ENCODE results near the gene PRLHR. TPM values are rescaled to one million over a fixed set of nuclear protein-coding genes. Genes with fewer than 3 reads are reported as not detected.

Gene PRLHR
- total and polyA plus RNA-seq, 7 donors = 0.01 to 0.06 TPM; not detected in 5

DNA sequence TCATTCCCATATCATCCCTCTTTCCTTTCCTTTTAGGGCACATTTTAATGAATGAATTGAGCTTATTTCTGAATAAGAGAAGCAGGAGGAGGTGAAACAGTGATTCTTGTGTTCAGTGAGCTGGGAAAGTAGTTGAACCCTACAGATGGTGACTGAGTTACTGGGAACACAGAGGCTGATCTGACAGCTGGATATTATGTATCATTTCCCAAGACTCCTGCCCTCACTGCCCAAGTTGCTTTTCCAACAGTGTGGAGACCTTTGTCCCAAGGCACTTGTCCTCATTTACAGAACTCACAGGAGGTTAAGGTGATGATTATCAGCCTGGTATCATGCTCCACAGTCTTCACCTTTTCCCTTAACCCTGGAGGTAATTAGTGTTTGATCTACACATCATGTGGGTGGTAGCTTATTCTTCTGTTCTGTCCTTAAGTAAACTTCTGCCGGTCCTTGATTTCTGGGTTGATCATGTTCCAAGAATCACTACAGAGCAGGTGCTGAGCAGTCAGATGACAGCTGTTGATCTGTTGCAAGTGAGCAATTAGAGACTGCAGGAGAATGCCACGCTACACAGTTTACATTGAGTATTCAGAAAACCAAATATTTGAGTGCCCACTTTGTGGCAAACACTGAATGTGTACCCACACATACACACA is 2.6 kb downstream of the PRLHR start:
- Histone ChIP-seq H3K36me3 (ENCODE audit: insufficient read depth in 1 of 2, low read depth in 1 of 2) (no peaks in the 10 kb centered on the region), H3K9me3 (no peaks in the 10 kb centered on the region), H3K27ac (no peak overlapping the region), H3K27me3 (ENCODE audit: insufficient read depth in 3 of 3, low read length in 2 of 3) (peaks cover 4 to 68% (median 18%) of the 10 kb centered on the region in 3 donors), H3K4me1 (no peaks in the 10 kb centered on the region), H3K4me3 (no peak overlapping the region)
- TF ChIP-seq, protein P1, sequence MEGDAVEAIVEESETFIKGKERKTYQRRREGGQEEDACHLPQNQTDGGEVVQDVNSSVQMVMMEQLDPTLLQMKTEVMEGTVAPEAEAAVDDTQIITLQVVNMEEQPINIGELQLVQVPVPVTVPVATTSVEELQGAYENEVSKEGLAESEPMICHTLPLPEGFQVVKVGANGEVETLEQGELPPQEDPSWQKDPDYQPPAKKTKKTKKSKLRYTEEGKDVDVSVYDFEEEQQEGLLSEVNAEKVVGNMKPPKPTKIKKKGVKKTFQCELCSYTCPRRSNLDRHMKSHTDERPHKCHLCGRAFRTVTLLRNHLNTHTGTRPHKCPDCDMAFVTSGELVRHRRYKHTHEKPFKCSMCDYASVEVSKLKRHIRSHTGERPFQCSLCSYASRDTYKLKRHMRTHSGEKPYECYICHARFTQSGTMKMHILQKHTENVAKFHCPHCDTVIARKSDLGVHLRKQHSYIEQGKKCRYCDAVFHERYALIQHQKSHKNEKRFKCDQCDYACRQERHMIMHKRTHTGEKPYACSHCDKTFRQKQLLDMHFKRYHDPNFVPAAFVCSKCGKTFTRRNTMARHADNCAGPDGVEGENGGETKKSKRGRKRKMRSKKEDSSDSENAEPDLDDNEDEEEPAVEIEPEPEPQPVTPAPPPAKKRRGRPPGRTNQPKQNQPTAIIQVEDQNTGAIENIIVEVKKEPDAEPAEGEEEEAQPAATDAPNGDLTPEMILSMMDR (IDR thresholded peaks at IDR 0.05) = no peak
- WGBS, 3 donors = 32 to 34% (median 33%) methylated on average over 2 of the region's 2 CpGs
- DNase-seq (no peak), ATAC-seq (no peak)
- intact Hi-C loops (cut with DNase I) = no loop called here

DNA sequence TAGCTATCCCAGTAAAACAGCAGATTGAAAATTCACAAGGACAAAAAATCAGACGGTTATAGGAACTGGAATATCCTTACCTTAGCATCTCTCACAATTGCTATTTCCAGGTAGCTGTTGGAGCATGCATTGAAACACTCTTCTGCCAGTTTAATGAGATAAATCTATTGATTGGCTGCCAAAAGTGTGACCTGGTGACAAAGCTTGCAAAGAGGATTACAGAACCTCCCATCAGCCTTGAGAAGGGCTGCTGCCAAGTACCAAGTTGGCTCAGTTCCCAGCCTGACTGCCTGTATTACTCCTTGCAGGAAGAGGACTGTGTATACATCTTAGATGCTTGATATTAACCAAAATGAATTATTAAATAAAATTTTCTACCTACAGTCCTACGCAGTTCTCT is 5.1 kb downstream of the PRLHR start:
- Histone ChIP-seq H3K27me3 (ENCODE audit: insufficient read depth in 3 of 3, low read length in 2 of 3) (peaks cover 4 to 51% (median 10%) of the 10 kb centered on the region in 3 donors), H3K27ac (no peak overlapping the region), H3K36me3 (ENCODE audit: insufficient read depth in 1 of 2, low read depth in 1 of 2) (no peaks in the 10 kb centered on the region), H3K4me3 (no peak overlapping the region), H3K4me1 (no peaks in the 10 kb centered on the region), H3K9me3 (no peaks in the 10 kb centered on the region)
- ATAC-seq = no peak
- no peak for DNase-seq
- TF ChIP-seq, protein P1 (IDR thresholded peaks at IDR 0.05) = no peak
- 63 to 69% (median 69%) methylated on average over 2 of the region's 2 CpGs for WGBS, 3 donors
- intact Hi-C loops (cut with DNase I) = no loop called here

DNA sequence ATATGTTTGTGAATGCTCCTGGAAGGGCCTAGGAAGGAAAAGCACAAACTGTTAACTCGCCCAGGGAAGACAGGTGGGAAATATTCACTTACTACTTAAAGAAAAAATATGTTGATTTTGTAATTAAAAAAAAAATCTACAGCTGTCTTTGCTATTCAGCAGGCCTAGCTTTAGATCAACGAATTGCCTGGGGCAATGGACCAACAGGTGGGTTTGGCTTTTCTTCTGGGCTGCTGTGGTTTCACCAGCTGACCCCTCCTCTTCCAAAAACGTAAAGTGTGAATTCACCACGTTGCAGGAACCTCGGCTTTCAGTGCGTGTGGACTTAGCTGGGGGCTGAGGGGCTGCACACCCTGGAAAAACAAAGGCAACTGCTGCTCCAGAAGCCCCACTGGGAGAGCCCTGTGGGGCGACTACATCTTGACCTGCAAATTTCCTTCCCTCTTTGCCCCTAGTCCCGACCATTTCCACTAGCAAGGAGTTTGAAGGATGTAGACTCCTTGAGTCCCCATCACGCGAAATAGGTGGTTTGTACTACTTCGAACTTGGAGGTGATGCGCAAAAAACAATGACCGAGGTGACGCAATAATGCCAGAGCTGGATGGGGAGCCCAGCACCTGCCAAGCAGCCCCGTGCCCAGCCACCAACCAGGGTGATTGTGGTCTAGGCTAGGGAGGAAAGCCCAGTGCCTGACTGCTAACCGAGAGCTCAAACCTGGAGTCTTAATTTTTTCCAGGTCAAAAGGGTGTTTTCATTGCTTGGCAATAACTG is 7.4 kb downstream of the PRLHR start:
- ATAC-seq (no peak), DNase-seq (no peak)
- 60 to 65% (median 63%) methylated on average over 16 of the region's 16 CpGs for WGBS, 3 donors
- TF ChIP-seq, protein P1 (IDR thresholded peaks at IDR 0.05) = no peak
- no peaks in the 10 kb centered on the region for H3K36me3 ChIP-seq (ENCODE audit: insufficient read depth in 1 of 2, low read depth in 1 of 2)
- H3K4me1 ChIP-seq = no peaks in the 10 kb centered on the region
- H3K4me3 ChIP-seq = no peak overlapping the region
- H3K9me3 ChIP-seq = no peaks in the 10 kb centered on the region
- peaks cover 2 to 28% (median 3%) of the 10 kb centered on the region in 3 donors for H3K27me3 ChIP-seq (ENCODE audit: insufficient read depth in 3 of 3, low read length in 2 of 3)
- intact Hi-C loops (cut with DNase I) = no loop called here
- no peak overlapping the region for H3K27ac ChIP-seq

DNA sequence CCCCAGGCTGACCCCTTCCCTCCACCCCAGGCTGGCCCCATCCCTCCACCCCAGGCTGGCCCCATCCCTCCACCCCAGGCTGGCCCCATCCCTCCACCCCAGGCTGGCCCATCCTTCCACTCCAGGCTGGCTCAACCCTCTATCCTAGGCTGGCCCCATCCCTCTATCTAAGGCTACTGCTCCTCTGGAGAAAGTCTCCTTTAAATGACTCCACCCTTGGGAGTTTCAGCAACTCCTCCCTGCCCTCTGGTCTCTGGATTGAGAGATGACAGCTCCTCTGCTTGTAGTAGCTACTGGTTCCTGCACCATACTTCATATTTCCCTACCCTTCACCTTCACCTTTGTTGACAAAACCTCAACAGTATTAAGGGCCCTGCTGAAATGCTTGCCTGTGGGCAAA is 8.5 kb downstream of the PRLHR start:
- TF ChIP-seq, protein P1 (IDR thresholded peaks at IDR 0.05) = no peak
- Histone ChIP-seq H3K9me3 (no peaks in the 10 kb centered on the region), H3K36me3 (ENCODE audit: insufficient read depth in 1 of 2, low read depth in 1 of 2) (no peaks in the 10 kb centered on the region), H3K4me3 (no peak overlapping the region), H3K4me1 (no peaks in the 10 kb centered on the region), H3K27me3 (ENCODE audit: insufficient read depth in 3 of 3, low read length in 2 of 3) (peaks cover 0 to 16% (median 2%) of the 10 kb centered on the region in 3 donors), H3K27ac (no peak overlapping the region)
- ATAC-seq (no peak), DNase-seq (no peak)
- intact Hi-C loops (cut with DNase I) = no loop called here

All from psoas muscle (tissue), 8 donors.